ENCODE results near the gene SNX8.
"Not testable (repeated sequence)": the region's sequence is repeated elsewhere in the genome, so short reads cannot be mapped to it uniquely, and the experiment has no call there.

The SNX8 gene

DNA sequence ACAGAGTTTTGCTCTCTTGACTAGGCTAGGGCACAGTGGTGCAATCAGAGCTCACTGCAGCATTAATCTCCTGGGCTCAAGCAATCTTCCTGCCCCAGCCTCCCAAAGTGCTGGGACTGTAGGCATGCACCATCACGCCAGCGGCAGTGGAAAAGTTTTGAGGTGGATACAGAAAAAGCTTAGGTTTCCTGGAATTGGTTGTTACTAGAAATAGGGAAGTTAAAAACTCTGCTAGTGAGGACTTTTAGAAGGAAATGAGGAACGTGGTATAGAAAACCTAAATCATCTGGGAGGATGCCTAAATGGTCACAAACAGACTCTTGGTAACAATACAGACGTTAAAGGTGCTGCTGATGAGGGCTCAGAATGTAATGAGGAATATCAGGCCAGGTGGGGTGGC lies 10.9 kb upstream of the SNX8 start:
- DNase-seq: no peak

DNA sequence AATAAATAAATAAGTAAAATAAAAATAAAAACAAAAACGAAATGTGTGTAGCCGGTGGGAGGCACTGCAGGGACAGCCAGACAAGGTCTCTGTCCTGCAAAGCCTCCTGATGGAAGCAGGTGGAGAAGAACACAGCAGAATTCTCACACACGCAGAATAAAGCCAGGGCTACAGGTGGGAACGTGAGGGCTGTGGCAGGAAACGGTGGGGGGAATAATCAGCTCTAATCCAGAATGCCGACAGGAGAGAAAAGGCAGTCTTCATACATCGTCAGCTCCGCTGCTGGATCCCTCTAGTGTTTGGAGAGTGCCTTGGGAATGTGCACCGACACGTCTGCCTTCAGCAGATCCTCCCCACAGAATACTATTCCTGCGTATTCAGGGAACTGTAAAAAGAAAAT lies 6.8 kb upstream of the SNX8 start:
- no peak for DNase-seq

DNA sequence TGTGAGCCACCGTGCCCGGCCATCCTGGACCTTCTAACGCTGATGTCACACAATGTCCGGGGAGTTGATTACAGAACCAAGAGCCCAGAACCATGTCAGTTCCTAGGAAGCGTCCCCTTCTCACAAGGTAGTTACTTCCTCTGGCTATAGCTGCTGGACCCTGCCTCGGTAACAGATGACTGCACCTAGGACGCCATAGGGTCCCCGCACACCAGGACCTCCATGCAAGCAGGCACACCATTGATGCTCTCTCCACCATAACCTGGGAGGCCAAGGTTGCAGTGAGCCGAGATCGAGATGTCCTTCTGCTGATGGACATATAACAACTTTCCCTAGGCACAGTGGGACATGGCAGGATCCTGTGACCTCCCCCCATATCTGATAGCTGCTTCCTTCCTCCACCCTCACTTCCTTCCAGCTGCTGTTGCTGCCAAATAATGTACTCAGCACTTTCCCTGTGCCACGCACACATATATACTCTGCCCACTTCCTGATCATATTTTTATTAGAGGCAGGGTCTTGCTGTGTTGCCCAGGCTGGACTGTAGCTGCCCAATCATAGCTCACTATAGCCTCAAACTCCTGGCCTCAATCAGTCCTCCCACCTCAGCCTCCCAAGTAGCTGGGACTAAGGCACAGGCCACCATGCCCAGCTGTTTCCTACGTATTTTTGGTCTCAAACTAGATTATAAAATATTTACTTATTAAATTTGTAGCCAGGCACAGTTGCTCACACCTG lies 3.5 kb upstream of the SNX8 start:
- DNase-seq: no peak

DNA sequence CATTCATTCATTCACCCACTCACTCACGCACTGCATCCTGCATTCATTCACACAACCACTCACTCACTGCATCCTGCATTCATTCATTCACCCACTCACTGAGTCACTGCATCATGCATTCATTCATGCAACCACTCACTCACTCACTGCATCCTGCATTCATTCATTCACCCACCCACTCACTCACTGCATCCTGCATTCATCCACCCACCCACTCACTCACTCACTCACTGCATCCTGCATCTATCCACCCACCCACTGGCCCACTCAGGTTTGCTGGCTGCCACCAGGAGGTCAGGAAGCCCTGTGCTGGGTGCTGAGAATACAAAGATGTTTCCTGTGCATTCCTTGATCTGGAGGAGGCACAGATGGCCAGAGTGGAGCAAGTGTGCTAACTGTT lies 2.3 kb upstream of the SNX8 start:
- no peak for DNase-seq

DNA sequence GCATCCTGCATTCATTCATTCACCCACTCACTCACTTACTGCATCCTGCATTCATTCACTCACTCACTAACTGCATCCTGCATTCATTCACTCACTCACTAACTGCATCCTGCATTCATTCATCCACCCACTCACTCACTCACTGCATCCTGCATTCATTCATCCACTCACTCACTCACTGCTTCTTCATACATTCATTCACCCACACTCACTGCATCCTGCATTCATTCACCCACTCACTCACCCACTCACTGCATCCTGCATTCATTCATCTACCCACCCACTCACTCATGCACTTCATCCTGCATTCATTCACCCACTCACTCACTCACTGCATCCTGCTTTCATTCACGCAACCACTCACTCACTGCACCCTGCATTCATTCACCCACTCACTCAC lies 1.5 kb upstream of the SNX8 start:
- DNase-seq: no peak

DNA sequence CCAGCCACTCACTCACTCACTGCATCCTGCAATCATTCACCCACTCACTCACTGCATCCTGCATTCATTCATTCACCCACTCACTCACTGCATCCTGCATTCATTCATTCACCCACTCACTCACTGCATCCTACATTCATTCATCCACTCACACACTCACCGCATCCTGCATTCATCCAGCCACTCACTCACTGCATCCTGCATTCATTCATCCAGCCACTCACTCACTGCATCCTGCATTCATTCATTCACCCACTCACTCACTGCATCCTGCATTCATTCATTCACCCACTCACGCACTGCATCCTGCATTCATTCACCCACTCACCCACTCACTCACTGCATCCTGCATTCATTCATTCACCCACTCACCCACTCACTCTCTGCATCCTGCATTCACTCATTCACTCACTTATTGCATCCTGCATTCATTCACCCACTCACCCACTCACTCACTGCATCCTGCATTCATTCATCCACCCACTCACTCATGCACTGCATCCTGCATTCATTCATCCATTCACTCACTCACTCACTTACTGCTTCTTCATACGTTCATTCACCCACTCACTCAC lies 802 bp upstream of the SNX8 start:
- not testable (repeated sequence) for DNase-seq

DNA sequence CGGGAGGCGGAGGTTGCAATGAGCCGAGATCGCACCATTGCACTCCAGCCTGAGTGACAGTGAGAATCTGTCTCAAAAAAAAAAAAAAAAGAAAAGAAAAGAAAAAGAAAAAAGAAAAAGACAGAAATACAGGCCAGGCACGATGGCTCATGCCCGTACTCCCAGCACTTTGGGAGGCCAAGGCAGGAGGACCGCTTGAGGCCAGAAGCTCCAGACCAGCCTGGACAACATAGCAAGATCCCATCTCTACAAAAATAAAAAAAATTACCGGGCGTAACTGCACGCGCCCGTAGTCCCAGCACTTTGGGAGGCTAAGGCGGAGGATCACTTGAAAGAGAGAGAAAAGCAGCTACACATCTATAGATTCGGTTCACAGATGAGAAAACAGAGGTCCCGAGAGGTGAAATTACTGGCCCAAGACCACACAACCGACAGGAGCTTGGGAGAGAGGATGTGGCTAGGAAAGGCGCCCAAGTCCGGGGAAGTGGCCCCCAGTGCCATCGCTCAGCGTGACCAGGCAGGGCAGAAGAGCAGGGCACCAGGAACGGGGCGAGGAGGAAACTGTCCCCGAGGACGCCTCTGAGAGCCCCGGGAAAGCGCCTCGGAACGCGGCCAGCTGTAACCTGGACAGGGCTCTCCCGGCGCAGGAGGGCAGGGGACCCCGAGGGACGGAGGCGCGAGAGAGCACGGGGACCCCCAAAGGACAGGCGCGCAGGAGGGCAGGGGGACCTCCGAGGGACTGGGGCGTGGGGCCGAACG lies 612 bp downstream of the SNX8 start:
- no peak for DNase-seq

DNA sequence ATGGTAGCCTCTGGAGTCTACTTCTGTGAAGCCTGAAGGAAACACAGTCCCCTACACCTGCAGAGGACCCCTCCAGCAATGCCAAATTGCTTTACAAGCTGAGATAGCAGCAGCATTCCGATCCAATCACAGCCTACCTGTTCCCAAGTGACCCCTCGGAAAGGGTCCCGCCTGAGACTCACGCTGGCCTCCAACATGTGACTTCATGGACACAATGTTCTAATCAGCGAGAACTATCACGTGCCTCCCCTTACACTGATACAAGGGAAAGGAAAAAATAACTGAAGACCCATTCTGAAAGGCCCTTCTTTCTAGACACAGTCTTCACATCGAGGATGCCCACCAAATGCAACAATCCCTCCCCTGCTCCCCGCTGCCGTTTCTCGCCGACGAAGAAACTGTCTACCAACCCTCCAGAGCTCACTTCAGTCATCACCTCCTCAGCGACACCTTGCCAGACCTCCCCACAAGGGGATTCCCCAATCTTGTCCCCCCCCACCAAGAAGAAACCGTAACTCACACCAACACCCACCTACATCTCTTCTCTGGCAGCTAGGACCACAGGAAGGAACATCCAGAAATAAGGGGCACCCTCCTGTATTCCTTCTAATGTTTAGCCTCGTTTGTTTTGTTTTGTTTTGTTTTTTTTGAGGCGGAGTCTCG lies 1.8 kb downstream of the SNX8 start:
- peak; percentile 6 to 21 for DNase-seq

DNA sequence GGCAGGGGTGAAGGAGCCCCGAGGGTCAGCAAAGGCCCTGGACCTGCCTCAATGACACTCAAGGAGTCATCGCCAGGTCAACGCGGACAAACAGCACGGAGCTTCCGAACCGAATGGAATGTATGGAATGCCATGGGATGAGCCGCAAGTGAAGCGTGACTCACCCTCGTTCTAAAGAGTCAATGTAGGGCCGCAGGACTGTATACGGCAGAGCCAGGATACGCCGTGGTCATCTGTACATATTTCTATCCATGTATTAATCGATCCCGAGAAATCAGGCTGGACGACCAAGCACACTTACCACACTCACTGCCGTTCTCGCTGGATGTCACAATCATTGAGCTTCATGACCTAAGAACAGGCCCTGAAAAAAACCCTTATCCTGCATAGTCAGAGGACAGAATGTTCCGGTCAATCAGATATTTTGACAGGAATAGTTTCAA lies 4.3 kb downstream of the SNX8 start:
- no peak for DNase-seq

DNA sequence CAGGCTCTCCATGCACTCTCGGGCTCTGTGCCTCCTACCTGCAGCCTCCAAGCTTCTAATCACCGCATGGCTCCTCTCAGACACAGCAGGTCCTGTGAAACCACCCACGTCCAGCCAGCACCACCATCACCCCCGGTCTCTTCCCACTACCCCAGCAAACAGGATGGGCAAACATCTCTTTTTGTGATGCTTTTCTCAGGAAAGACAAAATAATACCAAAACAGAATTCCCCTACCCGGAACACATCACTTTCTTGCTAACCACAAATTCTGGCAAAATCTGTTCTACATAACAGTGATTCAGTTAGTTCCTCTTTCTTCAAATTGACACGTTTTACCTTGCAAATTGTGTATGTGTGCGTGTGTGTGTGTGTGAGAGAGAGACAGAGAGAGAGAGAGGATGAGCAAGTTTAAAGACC lies 6.5 kb downstream of the SNX8 start:
- DNase-seq: peak; percentile 10 to 51

DNA sequence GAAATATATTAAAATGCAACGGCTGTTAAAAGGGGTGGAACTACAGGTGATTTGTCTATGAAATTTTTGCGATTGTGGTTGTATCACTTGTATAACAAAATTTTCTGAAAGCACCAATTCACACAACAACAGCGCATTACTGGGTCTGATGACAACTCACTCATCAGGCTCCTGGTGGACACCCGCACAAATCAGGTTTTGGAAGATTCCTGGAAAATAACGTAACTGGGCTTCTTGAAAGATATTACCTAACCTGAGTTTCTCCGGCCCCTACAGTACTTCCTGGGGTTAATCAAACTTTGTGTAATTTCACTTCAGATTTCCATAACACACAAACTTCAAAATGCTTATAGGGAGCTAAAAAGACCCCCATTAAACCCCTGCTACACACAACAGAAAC lies 7.6 kb downstream of the SNX8 start:
- DNase-seq: no peak

DNA sequence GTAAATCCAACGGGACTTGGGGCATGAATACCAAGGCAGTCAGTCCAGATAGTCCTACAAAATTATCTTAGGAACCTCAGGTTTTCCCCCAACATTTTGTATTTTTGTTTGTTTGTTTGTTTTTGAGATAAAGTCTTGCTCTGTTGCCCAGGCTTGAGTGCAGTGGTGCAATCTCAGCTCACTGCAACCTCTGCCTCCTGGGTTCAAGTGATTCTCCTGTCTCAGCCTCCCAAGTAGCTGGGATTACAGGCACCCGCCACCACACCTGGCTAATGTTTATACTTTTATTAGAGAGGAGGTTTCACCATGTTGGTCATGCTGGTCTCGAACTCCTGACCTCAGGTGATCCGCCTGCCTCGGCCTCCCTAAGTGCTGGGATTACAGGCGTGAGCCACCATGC lies 9.0 kb downstream of the SNX8 start:
- not testable (repeated sequence) for DNase-seq

DNA sequence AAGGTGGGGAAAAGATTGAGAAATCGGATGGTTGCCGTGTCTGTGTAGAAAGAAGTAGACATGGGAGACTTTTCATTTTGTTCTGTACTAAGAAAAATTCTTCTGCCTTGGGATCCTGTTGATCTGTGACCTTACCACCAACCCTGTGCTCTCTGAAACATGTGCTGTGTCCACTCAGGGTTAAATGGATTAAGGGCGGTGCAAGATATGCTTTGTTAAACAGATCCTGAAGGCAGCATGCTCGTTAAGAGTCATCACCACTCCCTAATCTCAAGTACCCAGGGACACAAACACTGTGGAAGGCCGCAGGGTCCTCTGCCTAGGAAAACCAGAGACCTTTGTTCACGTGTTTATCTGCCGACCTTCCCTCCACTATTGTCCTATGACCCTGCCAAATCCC lies 10.7 kb downstream of the SNX8 start:
- not testable (repeated sequence) for DNase-seq

DNA sequence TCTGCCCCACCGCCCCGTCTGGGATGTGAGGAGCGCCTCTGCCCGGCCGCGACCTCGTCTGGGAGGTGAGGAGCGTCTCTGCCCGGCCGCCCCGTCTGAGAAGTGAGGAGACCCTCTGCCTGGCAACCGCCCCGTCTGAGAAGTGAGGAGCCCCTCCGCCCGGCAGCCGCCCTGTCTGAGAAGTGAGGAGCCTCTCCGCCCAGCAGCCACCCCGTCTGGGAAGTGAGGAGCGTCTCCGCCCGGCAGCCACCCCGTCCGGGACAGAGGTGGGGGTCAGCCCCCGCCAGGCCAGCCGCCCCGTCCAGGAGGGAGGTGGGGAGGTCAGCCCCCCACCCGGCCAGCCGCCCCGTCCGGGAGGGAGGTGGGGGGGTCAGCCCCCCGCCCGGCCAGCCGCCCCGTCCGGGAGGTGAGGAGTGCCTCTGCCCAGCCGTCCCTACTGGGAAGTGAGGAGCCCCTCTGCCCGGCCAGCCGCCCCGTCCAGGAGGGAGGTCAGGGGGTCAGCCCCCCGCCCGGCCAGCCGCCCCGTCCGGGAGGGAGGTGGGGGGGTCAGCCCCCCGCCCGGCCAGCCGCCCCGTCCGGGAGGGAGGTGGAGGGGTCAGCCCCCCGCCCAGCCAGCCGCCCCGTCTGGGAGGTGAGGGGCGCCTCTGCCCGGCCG lies 11.4 kb downstream of the SNX8 start:
- not testable (repeated sequence) for DNase-seq

DNA sequence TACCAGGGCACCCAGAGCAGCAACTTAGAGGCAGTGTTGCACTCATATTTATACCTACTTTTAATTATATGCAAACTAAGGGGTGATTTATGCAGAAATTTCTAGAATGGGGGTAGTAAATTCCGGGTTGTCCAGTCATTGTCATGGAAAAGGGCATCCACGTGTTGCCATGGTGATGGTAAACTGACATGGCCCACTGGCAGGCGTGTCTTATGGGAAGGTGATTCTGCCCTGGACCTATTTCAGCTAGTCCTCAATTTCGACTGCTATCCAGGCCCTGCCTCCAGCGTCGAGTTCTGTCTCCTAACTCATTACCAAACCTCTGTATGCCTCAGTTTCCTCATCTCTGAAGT lies 12.8 kb downstream of the SNX8 start:
- DNase-seq: no peak

DNA sequence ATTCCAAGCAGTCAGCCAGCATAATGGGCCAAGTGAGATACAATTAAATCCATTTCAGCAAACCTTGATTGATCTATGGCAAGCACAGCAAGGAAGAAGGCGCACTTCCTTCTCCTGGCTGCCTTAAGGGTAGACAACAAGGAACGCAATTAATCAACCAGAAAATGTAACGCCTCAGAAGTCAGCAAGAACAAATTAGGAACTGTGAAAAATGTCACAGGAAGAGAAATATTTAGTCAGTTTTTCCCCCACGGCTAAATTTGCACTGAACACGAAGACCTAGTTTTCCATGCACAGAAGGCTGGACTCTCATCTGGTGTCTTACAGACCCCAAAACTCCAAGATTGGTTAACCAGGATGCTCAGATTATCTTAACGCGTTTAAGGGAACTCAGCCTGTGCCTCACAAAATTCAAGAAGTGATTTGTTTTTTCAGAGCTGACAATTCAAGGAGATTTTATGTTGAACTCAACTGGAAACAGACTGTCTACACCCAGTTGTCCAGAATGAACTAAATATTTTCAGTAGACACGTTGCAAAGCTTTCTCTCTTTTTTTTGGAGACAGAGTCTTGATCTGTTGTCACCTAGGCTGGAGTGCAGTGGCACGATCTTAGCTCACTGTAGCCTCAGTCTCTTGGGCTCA lies 14.2 kb downstream of the SNX8 start:
- DNase-seq: no peak

DNA sequence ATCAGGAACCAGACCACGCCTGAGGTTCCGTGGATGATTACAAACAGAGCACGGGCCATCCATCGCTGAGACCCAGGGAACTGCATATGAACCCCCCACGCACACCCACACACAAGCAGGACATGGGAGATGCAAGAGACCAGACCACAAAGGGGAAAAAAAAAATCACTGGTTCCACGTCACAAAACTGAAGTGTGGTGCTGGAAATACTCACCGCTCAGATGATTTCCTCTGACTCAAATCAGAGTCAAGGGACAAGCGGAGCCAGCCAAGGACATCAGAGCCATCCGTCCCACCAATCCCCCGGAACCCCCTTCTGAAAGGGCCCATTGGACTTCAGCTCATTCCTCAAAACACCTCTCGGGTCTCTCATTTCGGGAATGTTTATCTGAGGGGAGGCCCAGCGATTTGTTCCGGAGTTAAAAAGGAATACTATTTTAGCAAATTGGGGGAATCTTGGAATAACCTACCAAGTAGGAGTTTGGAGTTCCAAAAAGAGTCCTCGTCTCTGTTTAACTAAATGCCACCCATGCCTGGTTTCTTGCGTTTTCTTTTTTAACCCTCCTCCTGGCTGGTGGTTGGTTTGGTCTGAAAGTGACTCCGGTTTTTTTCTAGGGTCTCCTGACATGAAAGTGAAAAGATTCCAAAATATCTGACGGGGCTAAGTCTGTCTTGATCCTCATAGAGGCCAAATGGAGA lies 15.0 kb downstream of the SNX8 start:
- DNase-seq: peak in 1 of 2 donors; percentile 13

DNA sequence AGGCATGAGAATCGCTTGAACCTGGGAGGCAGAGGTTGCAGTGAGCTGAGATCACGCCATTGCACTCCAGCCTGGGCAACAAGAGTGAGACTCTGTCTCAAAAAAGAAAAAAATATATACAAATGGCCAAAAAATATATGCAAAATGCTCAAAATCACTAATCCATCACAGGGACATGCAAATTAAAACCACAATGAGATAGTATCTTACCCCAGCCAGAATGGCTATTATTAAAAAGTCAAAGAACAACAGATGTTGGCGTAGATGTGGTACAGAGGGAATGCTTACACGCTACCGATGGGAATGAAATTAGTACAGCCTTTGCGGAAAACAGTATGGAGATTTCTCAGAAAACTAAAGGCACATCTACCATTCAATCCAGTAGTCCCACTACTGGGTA lies 17.4 kb downstream of the SNX8 start:
- DNase-seq: no peak

DNA sequence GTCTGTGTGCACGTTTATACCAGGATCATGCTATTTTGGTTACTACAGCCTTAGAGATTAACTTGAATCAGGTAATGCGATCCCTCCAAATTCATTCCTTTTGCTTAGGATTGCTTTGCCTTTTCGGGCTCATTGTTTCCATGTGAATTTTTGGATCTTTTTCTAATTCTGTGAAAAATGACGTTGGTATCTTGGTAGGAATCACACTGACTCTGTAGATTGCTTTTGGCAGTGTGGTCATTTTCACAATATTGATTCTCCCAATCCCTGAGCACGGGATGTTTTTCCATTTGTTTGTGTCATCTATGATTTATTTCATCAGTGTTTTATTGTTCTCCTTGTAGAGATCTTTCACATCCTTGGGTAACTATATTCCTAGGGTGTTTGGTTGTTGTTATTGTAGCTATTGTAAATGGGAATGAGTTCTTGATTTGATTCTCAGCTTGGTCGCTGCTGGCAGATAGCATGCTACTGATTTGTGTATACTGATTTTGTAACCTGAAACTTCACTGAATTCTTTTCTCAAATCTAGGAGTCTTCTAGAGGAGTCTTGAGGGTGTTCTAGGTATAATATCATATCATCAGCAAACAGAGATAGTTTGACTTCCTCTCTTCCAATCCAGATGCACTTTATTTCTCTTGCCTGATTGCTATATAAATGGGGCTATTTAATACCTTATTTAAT lies 18.2 kb downstream of the SNX8 start:
- DNase-seq: no peak

DNA sequence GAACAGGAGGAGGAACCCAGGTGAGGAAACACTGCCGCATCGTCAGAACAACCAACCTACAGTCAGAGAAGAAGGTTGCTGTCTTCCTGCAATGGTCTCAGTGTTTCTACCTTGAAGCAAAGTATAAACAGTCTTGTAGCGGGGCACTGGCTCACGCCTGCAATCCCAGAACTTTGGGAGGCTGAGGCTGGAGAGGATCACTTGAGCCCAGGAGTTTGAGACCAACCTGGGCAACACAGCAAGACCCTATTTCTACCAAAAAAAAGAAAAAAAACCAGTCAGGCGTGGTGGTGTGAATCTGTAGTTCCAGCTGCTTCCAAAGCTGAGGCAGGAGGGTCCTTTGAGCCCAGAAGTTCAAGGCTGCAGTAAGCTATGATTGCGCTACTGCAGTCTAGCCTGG lies 23.4 kb downstream of the SNX8 start:
- DNase-seq: no peak

DNA sequence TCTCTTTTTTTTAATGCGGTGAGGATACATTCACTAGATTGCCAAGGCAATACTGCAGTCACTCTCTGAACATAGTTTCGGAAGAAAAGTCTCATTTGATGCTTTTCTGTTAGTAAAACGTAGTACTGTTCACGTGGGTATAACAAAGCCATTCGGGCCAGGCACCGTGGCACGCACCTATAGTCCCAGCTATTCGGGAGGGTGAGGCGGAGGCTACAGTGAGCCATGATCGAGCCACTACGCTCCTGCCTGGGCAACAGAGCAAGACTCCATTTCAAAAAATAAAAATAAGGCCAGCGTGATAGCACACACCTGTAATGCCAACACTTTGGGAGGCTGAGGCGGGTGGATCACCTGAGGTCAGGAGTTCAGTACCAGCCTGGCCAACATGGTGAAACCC lies 24.6 kb downstream of the SNX8 start:
- DNase-seq: no peak

Measured in CD4-positive, alpha-beta T cell treated with Interferon alpha-2 for 1 hour (primary cell).